ENCODE measurements around the gene MRPS23. TPM values are rescaled to one million over a fixed set of nuclear protein-coding genes. Genes with fewer than 3 reads are reported as not detected.
A peak's percentile ranks its signal among the peaks of the same experiment; 100 is the strongest.

MRPS23 gene
- total and polyA plus RNA-seq, 2 of the 13 experiments (the other 11 are each of a cell fraction or from before 2014, with no cell fraction given): 63.2 to 181 TPM

DNA sequence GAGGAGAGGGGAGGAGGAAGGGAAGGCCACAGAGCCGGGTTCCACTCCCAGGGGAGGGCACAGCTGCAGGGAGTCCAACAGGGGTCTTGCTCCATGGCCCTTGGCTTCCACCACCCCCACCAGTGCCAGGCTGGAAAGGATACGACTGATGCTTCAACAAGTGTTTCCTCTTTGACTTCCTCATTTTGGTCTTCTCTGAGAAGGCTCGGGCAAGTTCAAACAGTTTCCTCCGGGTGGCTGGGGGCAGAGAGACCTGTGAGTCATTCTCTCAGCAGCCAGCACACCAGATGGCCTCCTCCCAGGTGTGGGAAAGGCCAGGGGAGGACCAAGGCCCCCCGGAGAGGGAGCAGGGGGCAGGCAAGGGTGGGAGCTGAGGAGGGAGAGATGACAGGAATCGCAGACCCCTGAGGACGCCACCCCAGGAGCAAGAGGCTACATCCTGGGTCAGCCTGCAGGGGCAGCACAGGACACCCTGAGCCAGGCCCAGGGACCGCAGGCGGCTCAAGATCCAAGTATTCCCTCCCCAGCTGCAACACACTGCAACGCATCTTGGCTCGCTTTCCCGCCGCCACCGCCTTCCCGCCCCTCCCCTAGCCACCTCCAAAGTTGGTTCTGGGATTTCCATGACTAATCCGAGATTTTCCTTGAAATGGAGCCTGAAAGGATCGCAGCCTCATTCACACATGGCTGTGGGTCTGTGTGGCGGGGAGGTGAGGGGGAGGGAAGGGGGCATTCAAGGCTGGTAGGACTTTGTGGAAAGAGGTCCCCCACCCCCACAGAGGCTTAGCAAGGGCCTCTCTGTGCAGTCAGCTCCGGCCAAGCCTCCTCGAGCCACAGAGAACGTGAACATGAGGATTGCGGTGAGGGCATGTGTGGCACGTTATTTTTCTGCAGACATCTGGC, 18.4 kb upstream of the MRPS23 start (continued):
- TF ChIP-seq, protein P1, sequence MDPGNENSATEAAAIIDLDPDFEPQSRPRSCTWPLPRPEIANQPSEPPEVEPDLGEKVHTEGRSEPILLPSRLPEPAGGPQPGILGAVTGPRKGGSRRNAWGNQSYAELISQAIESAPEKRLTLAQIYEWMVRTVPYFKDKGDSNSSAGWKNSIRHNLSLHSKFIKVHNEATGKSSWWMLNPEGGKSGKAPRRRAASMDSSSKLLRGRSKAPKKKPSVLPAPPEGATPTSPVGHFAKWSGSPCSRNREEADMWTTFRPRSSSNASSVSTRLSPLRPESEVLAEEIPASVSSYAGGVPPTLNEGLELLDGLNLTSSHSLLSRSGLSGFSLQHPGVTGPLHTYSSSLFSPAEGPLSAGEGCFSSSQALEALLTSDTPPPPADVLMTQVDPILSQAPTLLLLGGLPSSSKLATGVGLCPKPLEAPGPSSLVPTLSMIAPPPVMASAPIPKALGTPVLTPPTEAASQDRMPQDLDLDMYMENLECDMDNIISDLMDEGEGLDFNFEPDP (CRISPR knock-in tag; conservative IDR thresholded peaks at IDR 0.05): no peak
- TF ChIP-seq, protein P2, sequence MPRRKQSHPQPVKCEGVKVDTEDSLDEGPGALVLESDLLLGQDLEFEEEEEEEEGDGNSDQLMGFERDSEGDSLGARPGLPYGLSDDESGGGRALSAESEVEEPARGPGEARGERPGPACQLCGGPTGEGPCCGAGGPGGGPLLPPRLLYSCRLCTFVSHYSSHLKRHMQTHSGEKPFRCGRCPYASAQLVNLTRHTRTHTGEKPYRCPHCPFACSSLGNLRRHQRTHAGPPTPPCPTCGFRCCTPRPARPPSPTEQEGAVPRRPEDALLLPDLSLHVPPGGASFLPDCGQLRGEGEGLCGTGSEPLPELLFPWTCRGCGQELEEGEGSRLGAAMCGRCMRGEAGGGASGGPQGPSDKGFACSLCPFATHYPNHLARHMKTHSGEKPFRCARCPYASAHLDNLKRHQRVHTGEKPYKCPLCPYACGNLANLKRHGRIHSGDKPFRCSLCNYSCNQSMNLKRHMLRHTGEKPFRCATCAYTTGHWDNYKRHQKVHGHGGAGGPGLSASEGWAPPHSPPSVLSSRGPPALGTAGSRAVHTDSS (CRISPR knock-in tag; conservative IDR thresholded peaks at IDR 0.05): no peak
- TF ChIP-seq ZSCAN21 (CRISPR knock-in tag; IDR thresholded peaks at IDR 0.05; ENCODE audit: borderline replicate concordance) (0 out of 2 replicates have a peak, but pooled peaks have one; percentile 25), POLR2A (IDR thresholded peaks at IDR 0.05; ENCODE audit: insufficient read depth in 1 of 2, low read depth in 2 of 2, low read length in 2 of 2) (peak in 1 of 2 experiments; percentile 37; a peak in 2 of 4 replicates), ZNF235 (CRISPR knock-in tag; IDR thresholded peaks at IDR 0.05; ENCODE audit: borderline replicate concordance) (no peak), NCOR1 (IDR thresholded peaks at IDR 0.05; ENCODE audit: borderline replicate concordance, low read length) (no peak), SP2 (CRISPR knock-in tag; IDR thresholded peaks at IDR 0.05) (no peak), TARDBP (CRISPR knock-in tag; IDR thresholded peaks at IDR 0.05) (no peak), PTBP1 (IDR thresholded peaks at IDR 0.05; ENCODE audit: low read depth, low read length, poor library complexity, severe bottlenecking) (peak; percentile 57), RAD21 (CRISPR knock-in tag; IDR thresholded peaks at IDR 0.05) (peak; percentile 15; the same call in 1 of the 2 replicates), HNRNPL (IDR thresholded peaks at IDR 0.05; ENCODE audit: low read depth, low read length) (no peak), ARNTL (CRISPR knock-in tag; IDR thresholded peaks at IDR 0.05) (no peak), RFXAP (CRISPR knock-in tag; IDR thresholded peaks at IDR 0.05; ENCODE audit: borderline replicate concordance) (no peak), PHF20 (CRISPR knock-in tag; IDR thresholded peaks at IDR 0.05) (no peak)
- TF ChIP-seq, protein P3, sequence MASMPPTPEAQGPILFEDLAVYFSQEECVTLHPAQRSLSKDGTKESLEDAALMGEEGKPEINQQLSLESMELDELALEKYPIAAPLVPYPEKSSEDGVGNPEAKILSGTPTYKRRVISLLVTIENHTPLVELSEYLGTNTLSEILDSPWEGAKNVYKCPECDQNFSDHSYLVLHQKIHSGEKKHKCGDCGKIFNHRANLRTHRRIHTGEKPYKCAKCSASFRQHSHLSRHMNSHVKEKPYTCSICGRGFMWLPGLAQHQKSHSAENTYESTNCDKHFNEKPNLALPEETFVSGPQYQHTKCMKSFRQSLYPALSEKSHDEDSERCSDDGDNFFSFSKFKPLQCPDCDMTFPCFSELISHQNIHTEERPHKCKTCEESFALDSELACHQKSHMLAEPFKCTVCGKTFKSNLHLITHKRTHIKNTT (CRISPR knock-in tag; IDR thresholded peaks at IDR 0.05): no peak
- TF ChIP-seq, protein P4, sequence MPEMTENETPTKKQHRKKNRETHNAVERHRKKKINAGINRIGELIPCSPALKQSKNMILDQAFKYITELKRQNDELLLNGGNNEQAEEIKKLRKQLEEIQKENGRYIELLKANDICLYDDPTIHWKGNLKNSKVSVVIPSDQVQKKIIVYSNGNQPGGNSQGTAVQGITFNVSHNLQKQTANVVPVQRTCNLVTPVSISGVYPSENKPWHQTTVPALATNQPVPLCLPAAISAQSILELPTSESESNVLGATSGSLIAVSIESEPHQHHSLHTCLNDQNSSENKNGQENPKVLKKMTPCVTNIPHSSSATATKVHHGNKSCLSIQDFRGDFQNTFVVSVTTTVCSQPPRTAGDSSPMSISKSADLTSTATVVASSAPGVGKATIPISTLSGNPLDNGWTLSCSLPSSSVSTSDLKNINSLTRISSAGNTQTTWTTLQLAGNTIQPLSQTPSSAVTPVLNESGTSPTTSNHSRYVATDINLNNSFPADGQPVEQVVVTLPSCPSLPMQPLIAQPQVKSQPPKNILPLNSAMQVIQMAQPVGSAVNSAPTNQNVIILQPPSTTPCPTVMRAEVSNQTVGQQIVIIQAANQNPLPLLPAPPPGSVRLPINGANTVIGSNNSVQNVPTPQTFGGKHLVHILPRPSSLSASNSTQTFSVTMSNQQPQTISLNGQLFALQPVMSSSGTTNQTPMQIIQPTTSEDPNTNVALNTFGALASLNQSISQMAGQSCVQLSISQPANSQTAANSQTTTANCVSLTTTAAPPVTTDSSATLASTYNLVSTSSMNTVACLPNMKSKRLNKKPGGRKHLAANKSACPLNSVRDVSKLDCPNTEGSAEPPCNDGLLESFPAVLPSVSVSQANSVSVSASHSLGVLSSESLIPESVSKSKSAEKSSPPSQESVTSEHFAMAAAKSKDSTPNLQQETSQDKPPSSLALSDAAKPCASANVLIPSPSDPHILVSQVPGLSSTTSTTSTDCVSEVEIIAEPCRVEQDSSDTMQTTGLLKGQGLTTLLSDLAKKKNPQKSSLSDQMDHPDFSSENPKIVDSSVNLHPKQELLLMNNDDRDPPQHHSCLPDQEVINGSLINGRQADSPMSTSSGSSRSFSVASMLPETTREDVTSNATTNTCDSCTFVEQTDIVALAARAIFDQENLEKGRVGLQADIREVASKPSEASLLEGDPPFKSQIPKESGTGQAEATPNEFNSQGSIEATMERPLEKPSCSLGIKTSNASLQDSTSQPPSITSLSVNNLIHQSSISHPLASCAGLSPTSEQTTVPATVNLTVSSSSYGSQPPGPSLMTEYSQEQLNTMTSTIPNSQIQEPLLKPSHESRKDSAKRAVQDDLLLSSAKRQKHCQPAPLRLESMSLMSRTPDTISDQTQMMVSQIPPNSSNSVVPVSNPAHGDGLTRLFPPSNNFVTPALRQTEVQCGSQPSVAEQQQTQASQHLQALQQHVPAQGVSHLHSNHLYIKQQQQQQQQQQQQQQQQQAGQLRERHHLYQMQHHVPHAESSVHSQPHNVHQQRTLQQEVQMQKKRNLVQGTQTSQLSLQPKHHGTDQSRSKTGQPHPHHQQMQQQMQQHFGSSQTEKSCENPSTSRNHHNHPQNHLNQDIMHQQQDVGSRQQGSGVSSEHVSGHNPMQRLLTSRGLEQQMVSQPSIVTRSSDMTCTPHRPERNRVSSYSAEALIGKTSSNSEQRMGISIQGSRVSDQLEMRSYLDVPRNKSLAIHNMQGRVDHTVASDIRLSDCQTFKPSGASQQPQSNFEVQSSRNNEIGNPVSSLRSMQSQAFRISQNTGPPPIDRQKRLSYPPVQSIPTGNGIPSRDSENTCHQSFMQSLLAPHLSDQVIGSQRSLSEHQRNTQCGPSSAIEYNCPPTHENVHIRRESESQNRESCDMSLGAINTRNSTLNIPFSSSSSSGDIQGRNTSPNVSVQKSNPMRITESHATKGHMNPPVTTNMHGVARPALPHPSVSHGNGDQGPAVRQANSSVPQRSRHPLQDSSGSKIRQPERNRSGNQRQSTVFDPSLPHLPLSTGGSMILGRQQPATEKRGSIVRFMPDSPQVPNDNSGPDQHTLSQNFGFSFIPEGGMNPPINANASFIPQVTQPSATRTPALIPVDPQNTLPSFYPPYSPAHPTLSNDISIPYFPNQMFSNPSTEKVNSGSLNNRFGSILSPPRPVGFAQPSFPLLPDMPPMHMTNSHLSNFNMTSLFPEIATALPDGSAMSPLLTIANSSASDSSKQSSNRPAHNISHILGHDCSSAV (CRISPR knock-in tag; IDR thresholded peaks at IDR 0.05; ENCODE audit: borderline replicate concordance): no peak

Measured in HepG2 (cell line).